Astrocyte of the cerebellum (primary cell): ENCODE measurements around the gene PLK5.
"Not testable (repeated sequence)": the region's sequence is repeated elsewhere in the genome, so short reads cannot be mapped to it uniquely, and the experiment has no call there.

Source experiments
- DNase-seq: peaks from one replicate; pipeline ENCODE4 v3.0.0-alpha.2; 2011; ENCODE audit warnings: low read depth
- H3K4me3 ChIP-seq: 2 replicates; pipeline ENCODE4 v1.5.1; 2011; ENCODE audit warnings: mild to moderate bottlenecking, low read depth, low read length, moderate library complexity
- CTCF ChIP-seq: IDR thresholded peaks from 2 replicates; pipeline ENCODE4 v1.5.1; 2012; ENCODE audit warnings: low read length, low read depth, moderate library complexity, mild to moderate bottlenecking; ENCODE audit errors: missing control alignments
- in situ Hi-C: cut with HindIII; loops from 2 replicates; pipeline ENCODE4 v1.10.0; 2017; ENCODE audit warnings: low sequenced_read_pairs

The PLK5 gene

GRCh38 chr19:1532003-1532402, 8.1 kb downstream of the PLK5 start:
- TF ChIP-seq CTCF = no peak
- H3K4me3 ChIP-seq = no peak overlapping the region
- in situ Hi-C loops = no loop called here
- DNase-seq = no peak

- TF ChIP-seq CTCF = no peak
- in situ Hi-C loops = no loop called here
- no peak overlapping the region for H3K4me3 ChIP-seq
- no peak for DNase-seq
Measured at GRCh38 chr19:1533510-1534150, 9.8 kb downstream of the PLK5 start.

- in situ Hi-C loops = no loop called here
- no peak overlapping the region for H3K4me3 ChIP-seq
- DNase-seq = no peak
- TF ChIP-seq CTCF = no peak
Measured at GRCh38 chr19:1534972-1535371, 11.1 kb downstream of the PLK5 start.

GRCh38 chr19:1535699-1536098, 11.8 kb downstream of the PLK5 start:
- DNase-seq, H3K4me3 ChIP-seq, in situ Hi-C loops: not testable (repeated sequence)

GRCh38 chr19:1538978-1539377, 15.1 kb downstream of the PLK5 start:
- no peak overlapping the region for H3K4me3 ChIP-seq
- in situ Hi-C loops = no loop called here
- TF ChIP-seq CTCF = no peak
- DNase-seq = no peak

GRCh38 chr19:1539749-1540148, 15.9 kb downstream of the PLK5 start:
- DNase-seq, H3K4me3 ChIP-seq, in situ Hi-C loops: not testable (repeated sequence)

- no peak overlapping the region for H3K4me3 ChIP-seq
- in situ Hi-C loops = no loop called here
- TF ChIP-seq CTCF = no peak
- DNase-seq = no peak
Measured at GRCh38 chr19:1540365-1540925, 16.6 kb downstream of the PLK5 start.

GRCh38 chr19:1549332-1549945, 25.6 kb downstream of the PLK5 start:
- in situ Hi-C loops = no loop called here
- no peak overlapping the region for H3K4me3 ChIP-seq
- no peak for DNase-seq
- no peak for TF ChIP-seq CTCF
